ENCODE measurements around the gene SYT1.

SYT1 gene

DNA sequence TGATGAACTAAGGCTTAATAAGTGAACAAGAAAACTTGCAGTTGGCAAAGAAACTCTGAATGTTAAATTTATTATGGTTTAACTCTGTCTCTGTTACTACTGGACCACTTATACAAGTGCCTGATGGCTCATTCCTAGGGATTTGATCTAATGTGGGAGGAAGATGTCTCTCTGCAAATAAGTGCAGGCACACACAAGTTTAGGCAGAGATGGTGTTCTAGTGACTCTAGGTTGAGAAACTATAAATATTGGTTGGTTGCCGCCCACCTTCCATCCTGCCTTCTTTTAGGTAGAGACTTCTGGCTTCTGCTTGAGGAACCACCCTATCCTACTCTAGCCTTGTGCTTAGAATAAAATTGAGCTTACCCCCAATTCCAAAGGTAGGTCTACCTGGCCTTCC is 570.0 kb downstream of the SYT1 start:
- DNase-seq (ENCODE audit: extremely low read depth, low read depth): no peak
- TF ChIP-seq, protein P1, sequence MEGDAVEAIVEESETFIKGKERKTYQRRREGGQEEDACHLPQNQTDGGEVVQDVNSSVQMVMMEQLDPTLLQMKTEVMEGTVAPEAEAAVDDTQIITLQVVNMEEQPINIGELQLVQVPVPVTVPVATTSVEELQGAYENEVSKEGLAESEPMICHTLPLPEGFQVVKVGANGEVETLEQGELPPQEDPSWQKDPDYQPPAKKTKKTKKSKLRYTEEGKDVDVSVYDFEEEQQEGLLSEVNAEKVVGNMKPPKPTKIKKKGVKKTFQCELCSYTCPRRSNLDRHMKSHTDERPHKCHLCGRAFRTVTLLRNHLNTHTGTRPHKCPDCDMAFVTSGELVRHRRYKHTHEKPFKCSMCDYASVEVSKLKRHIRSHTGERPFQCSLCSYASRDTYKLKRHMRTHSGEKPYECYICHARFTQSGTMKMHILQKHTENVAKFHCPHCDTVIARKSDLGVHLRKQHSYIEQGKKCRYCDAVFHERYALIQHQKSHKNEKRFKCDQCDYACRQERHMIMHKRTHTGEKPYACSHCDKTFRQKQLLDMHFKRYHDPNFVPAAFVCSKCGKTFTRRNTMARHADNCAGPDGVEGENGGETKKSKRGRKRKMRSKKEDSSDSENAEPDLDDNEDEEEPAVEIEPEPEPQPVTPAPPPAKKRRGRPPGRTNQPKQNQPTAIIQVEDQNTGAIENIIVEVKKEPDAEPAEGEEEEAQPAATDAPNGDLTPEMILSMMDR (IDR thresholded peaks at IDR 0.05; ENCODE audit: low read depth, low read length): no peak

DNA sequence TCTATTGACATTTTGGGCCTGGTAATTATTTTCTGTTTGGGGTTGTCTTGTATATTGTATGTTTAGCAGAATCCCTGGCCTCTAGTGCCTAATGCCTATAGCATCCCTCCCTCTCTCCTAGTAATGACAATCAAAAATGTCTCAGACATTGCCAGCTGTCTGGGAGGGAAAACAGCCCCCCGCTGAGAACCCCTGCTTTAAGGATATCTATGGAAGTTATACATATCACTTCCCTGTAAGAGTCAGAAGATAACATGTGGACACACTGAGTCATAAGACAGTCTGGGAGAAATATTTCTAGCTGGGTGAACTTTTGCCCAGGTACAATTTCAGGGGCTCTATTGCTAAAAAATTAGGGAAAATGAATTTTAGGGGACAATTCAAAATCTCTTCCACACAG is 571.2 kb downstream of the SYT1 start:
- no peak for DNase-seq (ENCODE audit: extremely low read depth, low read depth)
- TF ChIP-seq, protein P1 (IDR thresholded peaks at IDR 0.05; ENCODE audit: low read depth, low read length): no peak

DNA sequence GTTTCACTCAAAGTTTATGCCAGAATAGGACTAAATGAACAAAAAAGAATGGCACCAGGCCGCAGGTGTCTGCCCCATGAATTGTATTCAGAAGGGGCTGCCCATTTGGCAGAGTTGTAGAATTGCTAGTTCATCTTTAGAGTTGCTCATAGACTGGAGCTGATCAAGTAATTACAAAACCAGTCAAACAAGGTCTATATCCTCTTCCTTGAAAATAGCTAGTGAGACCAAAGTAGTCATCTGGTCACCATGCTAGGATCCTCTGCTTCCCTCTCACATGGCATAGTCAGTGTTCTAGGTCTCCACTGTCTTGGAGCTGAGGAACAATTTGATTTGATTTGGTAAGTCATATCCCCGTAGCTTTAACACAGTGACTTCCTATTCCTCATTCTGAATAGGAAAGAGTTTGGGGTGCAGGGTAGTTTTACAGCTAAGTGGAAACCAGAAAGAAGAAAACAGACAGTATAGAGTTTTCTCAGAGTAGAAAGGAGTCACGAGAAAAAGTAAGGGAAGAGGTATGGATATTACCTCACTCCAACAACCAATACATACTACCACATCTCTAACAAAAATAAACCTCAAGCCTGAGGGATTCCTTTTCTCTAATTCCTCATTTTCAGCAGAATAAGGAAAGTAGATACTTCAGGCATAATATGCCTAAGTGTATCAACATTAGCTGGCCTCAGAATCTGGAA is 574.1 kb downstream of the SYT1 start:
- no peak for DNase-seq (ENCODE audit: extremely low read depth, low read depth)
- TF ChIP-seq, protein P1 (IDR thresholded peaks at IDR 0.05; ENCODE audit: low read depth, low read length): no peak

DNA sequence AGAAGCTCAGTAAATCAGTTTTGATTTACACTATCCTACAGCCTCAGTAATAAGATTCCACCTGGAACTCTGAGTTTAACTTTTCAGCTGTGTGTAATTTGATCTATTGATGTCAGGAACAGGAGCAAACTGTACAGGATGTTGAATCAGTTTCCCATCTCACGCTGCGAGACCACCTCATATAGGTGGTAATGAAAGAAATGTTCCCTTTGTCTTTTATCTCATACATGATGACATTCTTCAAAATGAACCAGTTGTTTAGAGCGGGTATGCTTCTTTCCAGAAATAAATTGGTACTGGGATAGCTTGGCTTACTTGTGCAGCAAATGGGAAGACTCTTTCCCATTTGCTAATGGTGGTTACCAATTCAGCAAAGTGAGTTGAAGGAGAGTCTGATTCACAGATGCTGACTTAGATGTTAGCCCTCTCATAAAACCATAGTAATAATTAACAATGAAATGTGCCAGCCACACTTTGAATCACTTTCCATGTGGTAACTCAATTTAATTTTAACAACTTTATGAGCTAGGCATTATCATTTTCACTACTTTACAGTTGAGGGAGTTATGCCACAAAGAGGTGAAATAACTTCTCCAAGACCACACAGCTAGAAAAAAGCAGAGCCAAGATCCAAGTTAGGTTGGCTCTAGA is 574.7 kb downstream of the SYT1 start:
- no peak for DNase-seq (ENCODE audit: extremely low read depth, low read depth)
- TF ChIP-seq, protein P1 (IDR thresholded peaks at IDR 0.05; ENCODE audit: low read depth, low read length): no peak

DNA sequence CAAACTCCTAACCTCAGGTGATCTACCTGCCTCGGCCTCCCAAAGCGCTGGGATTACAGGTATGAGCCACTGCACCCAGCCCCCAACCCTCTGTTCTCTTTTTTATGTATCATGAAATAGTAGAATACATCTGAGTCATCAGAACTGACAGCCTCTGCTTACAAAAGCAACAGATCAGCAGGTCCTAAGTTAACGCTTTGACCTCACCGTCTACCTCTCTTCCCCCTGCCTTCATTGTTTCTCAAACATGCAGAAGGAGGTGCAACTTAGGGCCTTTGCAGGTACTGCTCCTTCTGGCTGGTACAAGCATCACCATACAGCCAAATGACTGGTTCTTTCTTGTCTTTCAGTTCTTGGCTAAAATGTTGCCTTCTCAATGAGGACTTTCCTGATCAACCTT is 577.0 kb downstream of the SYT1 start:
- TF ChIP-seq, protein P1 (IDR thresholded peaks at IDR 0.05; ENCODE audit: low read depth, low read length): no peak
- no peak for DNase-seq (ENCODE audit: extremely low read depth, low read depth)

DNA sequence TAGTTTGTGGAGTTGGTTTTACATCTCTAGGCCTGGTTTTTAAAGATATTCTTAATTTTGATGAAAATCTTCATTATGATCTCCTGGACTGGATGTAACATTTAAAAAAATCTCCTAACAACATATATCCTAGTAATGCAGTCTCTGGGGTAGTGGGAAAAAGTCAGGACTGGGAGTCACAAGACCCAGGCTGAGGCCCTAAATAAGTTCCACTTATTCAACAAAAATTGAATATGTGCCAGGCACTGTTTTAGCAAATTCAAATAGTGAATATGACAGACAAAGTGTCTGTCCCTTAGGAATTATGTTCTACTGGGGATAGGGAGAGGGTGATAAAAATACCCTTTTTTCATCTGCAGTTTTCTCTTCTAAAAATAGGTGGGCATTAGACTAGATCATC is 577.8 kb downstream of the SYT1 start:
- no peak for DNase-seq (ENCODE audit: extremely low read depth, low read depth)
- TF ChIP-seq, protein P1 (IDR thresholded peaks at IDR 0.05; ENCODE audit: low read depth, low read length): no peak

DNA sequence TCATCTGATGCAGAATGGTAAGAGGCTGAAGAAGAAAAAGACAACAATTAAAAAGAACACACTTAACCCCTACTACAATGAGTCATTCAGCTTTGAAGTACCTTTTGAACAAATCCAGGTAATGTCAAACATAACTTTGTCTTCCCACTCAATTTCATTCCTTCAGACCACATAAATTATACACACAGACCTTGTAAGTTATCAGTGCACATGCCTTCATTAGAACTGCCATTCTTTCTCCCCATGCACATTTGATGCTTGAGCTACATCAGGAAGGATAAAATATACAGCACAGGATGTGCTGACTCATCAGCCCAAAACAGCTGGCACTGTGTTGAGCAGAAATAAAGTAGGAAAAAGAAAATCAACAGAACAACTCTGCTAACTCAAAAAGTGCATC is 579.5 kb downstream of the SYT1 start:
- TF ChIP-seq, protein P1 (IDR thresholded peaks at IDR 0.05; ENCODE audit: low read depth, low read length): no peak
- DNase-seq (ENCODE audit: extremely low read depth, low read depth): no peak

Measured in AG09319 (cell line).